NCI-H1092 treated with DMSO at 0.1 percent for 48 hours (cell line): ENCODE data around the gene CIB1.
"Not testable (repeated sequence)": the region's sequence is repeated elsewhere in the genome, so short reads cannot be mapped to it uniquely, and the experiment has no call there.

Experiments
- DNase-seq: peaks from one replicate; lab custom pipeline; 2025; lab: John Stamatoyannopoulos, UW

CIB1 gene

GRCh38 chr15:90192961-90193786, 40.6 kb downstream of the CIB1 start:
- no peak for DNase-seq

GRCh38 chr15:90191794-90192509, 41.8 kb downstream of the CIB1 start:
- DNase-seq = peak; percentile 94

GRCh38 chr15:90191344-90191687, 42.4 kb downstream of the CIB1 start:
- no peak for DNase-seq

- no peak for DNase-seq
Observed at GRCh38 chr15:90190606-90191343, 43.0 kb downstream of the CIB1 start.

GRCh38 chr15:90189781-90190467, 43.8 kb downstream of the CIB1 start:
- no peak for DNase-seq

- no peak for DNase-seq
Observed at GRCh38 chr15:90188914-90189748, 44.6 kb downstream of the CIB1 start.

- DNase-seq = not testable (repeated sequence)
Observed at GRCh38 chr15:90188065-90188464, 45.7 kb downstream of the CIB1 start.

GRCh38 chr15:90187257-90187868, 46.4 kb downstream of the CIB1 start:
- DNase-seq = no peak

- DNase-seq = peak; percentile 86
Observed at GRCh38 chr15:90184786-90185704, 48.7 kb downstream of the CIB1 start.

- peak; percentile 31 for DNase-seq
Observed at GRCh38 chr15:90184119-90184785, 49.5 kb downstream of the CIB1 start.

- DNase-seq = no peak
Observed at GRCh38 chr15:90181776-90182175, 52.0 kb downstream of the CIB1 start.
